HG03521 (cell line): ENCODE data around the gene PAGE2B.
"Not testable (repeated sequence)": the region's sequence is repeated elsewhere in the genome, so short reads cannot be mapped to it uniquely, and the experiment has no call there.

Source experiments
- ATAC-seq: cut with Tn5 transposase; IDR thresholded peaks from one replicate; pipeline ENCODE4 v1.9.1; 2021; ENCODE audit warnings: mild to moderate bottlenecking, moderate library complexity; ENCODE audit not compliant: unreplicated experiment

The PAGE2B gene

DNA sequence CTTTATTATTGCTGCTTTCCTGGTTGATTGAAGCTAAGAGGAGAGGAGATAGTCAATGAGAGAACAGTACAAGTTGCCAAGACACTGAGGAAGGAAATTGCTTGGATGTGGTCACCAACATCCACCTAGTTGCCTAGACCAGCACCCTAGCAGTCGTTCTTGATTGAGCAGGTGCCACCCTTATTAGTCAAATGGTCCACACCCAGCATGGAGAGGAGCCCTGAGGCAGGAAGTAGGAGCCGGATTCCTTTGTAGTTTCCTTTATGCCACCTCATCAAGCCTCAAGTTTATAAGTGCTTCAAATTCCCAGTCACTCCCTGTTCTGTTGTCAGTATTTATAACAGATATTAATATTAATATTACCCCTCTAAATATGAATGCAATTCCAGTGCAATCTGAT is 33.1 kb downstream of the PAGE2B start:
- ATAC-seq, result no peak

DNA sequence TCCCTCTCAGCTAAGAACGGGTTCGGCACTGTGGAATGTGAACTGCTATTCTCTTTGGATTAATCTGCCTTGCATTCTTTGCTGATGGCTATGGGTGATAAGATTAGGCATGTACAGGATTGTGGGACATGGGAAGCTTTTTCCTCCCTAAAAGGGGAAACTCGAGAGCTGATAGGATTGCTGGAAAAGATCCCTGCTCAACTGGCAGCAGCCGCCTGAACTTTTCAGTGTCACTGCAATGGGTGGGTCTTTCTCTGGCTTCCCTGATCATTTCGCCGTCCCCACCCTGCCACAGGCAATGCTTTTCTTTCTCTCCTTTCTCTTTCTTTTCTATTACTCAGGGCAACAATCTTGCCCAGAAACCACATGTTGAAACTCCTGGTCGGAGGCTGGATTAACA is 34.5 kb downstream of the PAGE2B start:
- ATAC-seq, result no peak

DNA sequence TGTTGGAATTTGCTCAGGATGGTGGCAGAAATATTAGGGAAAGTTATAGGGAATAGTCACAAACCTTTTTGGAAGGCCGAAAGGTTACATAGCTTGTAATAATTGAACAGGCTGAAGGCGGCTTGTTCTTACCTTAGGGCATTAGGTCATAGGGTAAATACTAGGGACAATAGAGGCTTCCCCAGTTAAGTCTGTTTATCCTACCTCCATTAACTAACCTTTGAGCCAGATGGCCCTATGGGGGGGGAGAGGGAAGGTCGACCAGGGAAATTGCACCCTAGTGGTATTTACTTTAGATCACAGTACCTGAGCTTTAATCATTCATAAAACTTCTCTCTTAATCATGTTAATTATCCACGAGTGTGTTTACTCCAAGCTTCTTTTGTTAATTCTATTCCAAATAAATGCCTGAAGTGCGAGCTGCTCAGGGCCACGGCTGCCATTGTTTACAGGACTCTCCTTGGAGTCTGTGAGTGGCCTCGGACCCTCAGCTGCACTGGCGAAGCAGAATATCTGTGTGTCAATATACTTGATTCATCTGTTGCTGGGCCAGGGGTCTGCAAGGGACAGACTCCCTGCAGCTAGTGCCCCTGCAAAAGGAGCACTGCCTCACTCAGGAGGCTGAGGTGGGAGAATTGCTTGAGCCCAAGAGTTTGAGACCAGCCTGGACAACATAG is 36.9 kb downstream of the PAGE2B start:
- no peak for ATAC-seq

DNA sequence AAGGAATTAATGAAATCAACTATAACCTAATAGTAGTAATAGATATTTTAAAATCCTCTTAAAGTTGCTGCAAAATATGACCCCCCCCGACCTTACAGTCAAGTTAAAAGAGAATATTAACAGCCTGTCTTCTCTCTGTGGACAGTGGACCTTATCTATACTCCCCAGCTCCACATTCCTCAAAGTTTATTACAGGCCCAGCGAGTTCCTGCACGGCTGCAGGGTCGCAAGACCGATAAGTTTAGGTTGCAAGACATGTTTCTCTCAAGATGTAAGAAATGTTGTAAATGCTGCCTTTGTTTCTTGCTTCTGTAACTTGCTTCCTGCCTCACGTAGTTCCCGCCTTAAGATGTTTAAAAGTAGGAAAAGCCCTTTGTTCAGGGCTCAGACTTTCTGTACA is 41.8 kb downstream of the PAGE2B start:
- ATAC-seq, result not testable (repeated sequence)

DNA sequence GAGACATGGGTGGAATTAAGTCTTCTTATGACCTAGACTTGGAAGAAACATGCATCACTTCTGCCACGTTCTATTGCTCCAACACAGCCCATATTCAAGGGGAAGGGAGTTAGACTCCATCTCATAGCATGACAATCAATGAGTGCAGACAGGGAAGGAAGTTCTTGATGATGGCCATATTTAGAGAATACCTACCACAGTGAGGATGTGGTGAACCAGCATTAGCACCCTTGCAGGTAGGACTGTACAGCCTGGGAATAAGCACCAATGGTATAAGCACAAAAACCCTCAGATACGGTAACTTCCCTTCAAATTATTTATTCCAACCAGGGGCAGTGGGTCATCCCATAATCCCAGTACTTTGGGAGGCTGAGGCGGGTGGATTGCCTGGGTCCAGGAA is 43.7 kb downstream of the PAGE2B start:
- ATAC-seq, result no peak

DNA sequence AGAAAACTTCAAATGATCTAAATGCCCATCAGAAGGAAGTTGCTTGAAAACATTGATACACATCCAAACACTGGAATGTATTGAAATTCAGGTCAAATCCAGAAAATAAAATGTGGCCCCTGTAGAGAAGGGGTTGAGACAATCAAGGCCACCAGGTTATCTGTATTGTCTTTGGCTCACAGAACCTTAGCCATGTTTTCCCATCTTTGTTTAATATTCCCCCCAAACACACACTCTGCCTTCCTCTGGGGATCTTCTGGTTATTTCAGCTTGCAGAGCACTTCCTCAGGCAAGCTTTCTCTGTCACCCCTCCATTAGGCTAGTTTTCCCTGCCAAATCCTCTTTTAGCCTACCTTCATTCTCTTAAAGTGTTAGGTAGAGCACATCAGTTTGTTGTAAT is 44.4 kb downstream of the PAGE2B start:
- no peak for ATAC-seq

DNA sequence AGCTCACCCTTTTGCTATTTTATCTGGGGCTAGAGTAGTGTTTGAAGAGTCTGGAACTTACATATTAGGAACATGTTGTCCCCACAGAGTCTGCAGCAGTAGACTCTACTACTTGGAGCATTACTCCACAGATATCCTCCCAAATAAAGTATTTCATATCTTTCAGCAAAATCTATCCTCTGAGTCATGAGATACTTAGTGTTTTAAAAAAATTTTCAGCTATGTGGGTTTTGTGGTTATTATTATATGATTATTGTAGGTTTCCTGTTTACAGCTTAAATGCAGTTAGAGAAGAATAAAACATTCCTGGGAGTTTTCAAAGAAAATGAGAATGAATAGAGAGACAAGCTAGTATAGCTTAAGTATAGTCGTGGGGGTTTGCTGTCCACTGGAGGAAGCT is 44.9 kb downstream of the PAGE2B start:
- ATAC-seq, result no peak

DNA sequence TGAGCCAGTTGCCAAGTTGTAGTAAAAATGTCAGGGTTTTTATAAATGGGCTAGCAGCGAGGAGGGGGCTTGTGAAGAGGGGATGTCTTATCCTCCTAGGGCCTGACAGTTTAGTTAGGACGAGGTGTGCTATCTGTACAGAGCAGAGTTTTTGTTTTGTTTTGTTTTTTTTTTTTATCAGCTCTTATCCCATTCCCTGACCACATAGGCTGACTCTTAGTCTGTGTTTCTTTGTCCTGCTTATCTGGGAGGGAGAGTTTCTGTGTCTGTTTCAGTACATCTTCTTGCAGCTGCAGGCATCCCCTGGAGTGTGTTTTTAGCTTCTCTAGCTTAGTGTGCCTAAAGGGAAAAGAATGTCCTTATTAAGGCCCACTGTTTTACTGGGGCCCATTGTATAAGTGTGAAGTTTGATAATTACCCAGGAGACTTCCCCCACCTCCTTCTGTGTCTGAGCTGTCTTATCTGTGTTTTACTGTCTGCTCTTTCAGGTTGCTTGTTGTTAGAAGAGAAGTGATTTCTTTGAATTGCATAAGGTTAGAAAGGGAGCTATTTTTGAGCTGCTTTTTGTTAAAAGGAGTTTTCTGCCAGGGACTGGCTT is 46.0 kb downstream of the PAGE2B start:
- no peak for ATAC-seq

DNA sequence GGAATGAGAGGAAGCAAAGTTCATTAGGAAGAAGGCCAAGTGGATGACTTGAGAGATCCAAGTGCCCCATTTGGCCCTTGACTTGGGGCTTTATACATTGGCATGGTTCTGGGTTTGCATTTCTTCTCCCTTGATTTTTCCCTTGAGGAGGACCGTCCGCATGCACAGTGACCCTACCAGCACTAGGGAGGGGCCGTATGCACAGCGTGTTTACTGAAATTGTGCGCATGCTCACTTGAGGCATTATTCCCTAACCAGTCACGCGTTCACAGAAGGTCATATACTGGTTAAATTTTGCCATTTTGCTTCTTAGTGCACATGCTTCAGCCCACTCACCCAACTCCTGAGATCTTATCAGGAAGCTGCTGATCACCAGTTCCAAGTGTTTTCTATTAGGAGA is 49.1 kb downstream of the PAGE2B start:
- no peak for ATAC-seq

DNA sequence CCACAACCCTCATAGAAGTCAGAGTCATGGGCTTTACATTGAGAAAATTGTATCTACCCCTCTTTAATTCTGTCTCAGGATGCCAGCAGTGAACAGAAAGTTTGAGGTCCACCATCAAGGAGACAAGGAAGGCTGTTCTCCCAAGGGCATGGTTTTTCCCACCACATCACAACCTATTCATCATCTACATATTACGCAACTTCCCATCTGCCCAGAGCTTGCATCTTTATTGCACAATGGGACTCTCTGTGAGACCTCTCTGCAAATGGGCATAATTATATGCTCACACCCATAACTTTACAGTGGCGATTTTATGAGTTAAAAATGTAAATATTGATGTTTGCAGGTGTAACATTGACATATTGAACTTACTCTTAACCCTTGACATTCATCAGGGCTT is 52.9 kb downstream of the PAGE2B start:
- ATAC-seq, result no peak
